Stimulated activated memory B cell treated with anti-CD40 and anti-IgM and Interleukin-4, amounts not matched to agents 10 μg/mL and 1 μg/mL and 100 μg/mL, for 72 hours (primary cell): Measurements from ENCODE around the gene HEPACAM.
A peak's percentile ranks its signal among the peaks of the same experiment; 100 is the strongest.
"Not testable (repeated sequence)": the region's sequence is repeated elsewhere in the genome, so short reads cannot be mapped to it uniquely, and the experiment has no call there.

Experiments
- ATAC-seq: fragments of 150-1000 bp; cut with Tn5 transposase; 2 replicates; pipeline ENCODE4 v1.10.0; 2021
- H3K27ac Mint-ChIP-seq: one replicate; pipeline ENCODE4 v1.8.0; 2022; ENCODE audit warnings: mild to moderate bottlenecking, mixed read lengths
- H3K27me3 Mint-ChIP-seq: one replicate; pipeline ENCODE4 v1.8.0; 2022; ENCODE audit warnings: mixed read lengths
- H3K36me3 Mint-ChIP-seq: one replicate; pipeline ENCODE4 v1.8.0; 2022; ENCODE audit warnings: mixed read lengths
- H3K4me1 Mint-ChIP-seq: one replicate; pipeline ENCODE4 v1.8.0; 2022; ENCODE audit warnings: mixed read lengths
- H3K4me3 Mint-ChIP-seq: one replicate; pipeline ENCODE4 v1.8.0; 2022; ENCODE audit warnings: mild to moderate bottlenecking, moderate library complexity, mixed read lengths
- H3K9me3 Mint-ChIP-seq: one replicate; pipeline ENCODE4 v1.8.0; 2022; ENCODE audit warnings: mixed read lengths

Gene HEPACAM

GRCh38 chr11:124935548-124936514, at the start of gene HEPACAM:
HEPACAM (minus strand) TSS chr11:124936047; CDS start chr11:124936006, 41 bp downstream.
- H3K27me3 Mint-ChIP-seq, result peaks cover 17% of the 10 kb centered on the region
- no peaks in the 10 kb centered on the region for H3K36me3 Mint-ChIP-seq
- ATAC-seq, result no peak
- no peak within 1 kb of the TSS for H3K27ac Mint-ChIP-seq
- peaks cover under 1% of the 10 kb centered on the region for H3K4me1 Mint-ChIP-seq
- no peaks in the 10 kb centered on the region for H3K9me3 Mint-ChIP-seq
- H3K4me3 Mint-ChIP-seq, result no peak within 1 kb of the TSS

GRCh38 chr11:124984512-124984854, 48.6 kb upstream of the HEPACAM start:
- H3K9me3 Mint-ChIP-seq, result peaks cover 26% of the 10 kb centered on the region
- no peak overlapping the region for H3K4me3 Mint-ChIP-seq
- no peak for ATAC-seq
- H3K27me3 Mint-ChIP-seq, result no peaks in the 10 kb centered on the region
- peaks cover 48% of the 10 kb centered on the region for H3K36me3 Mint-ChIP-seq
- no peak overlapping the region for H3K27ac Mint-ChIP-seq
- H3K4me1 Mint-ChIP-seq, result no peaks in the 10 kb centered on the region

- peaks cover 54% of the 10 kb centered on the region for H3K36me3 Mint-ChIP-seq
- no peaks in the 10 kb centered on the region for H3K27me3 Mint-ChIP-seq
- no peaks in the 10 kb centered on the region for H3K4me1 Mint-ChIP-seq
- H3K9me3 Mint-ChIP-seq, result peaks cover 28% of the 10 kb centered on the region
- no peak overlapping the region for H3K4me3 Mint-ChIP-seq
- H3K27ac Mint-ChIP-seq, result no peak overlapping the region
- no peak for ATAC-seq
Measured at GRCh38 chr11:124983674-124984511, 48.0 kb upstream of the HEPACAM start.

- Mint-ChIP-seq H3K4me1 (no peaks in the 10 kb centered on the region), H3K27me3 (no peaks in the 10 kb centered on the region), H3K27ac (no peak overlapping the region), H3K9me3 (peaks cover 37% of the 10 kb centered on the region), H3K36me3 (peaks cover 57% of the 10 kb centered on the region), H3K4me3 (no peak overlapping the region)
- ATAC-seq, result no peak
Measured at GRCh38 chr11:124982043-124982442, 46.2 kb upstream of the HEPACAM start.

- no peak overlapping the region for H3K27ac Mint-ChIP-seq
- H3K4me3 Mint-ChIP-seq, result no peak overlapping the region
- H3K4me1 Mint-ChIP-seq, result no peaks in the 10 kb centered on the region
- ATAC-seq, result no peak
- H3K36me3 Mint-ChIP-seq, result peaks cover 54% of the 10 kb centered on the region
- H3K9me3 Mint-ChIP-seq, result peaks cover 37% of the 10 kb centered on the region
- no peaks in the 10 kb centered on the region for H3K27me3 Mint-ChIP-seq
Measured at GRCh38 chr11:124978316-124978715, 42.5 kb upstream of the HEPACAM start.

GRCh38 chr11:124977006-124977405, 41.2 kb upstream of the HEPACAM start:
- H3K9me3 Mint-ChIP-seq, result peaks cover 31% of the 10 kb centered on the region
- no peaks in the 10 kb centered on the region for H3K27me3 Mint-ChIP-seq
- H3K27ac Mint-ChIP-seq, result no peak overlapping the region
- ATAC-seq, result no peak
- H3K36me3 Mint-ChIP-seq, result peaks cover 41% of the 10 kb centered on the region
- H3K4me1 Mint-ChIP-seq, result no peaks in the 10 kb centered on the region
- no peak overlapping the region for H3K4me3 Mint-ChIP-seq

- Mint-ChIP-seq H3K4me1 (no peaks in the 10 kb centered on the region), H3K36me3 (peaks cover 36% of the 10 kb centered on the region), H3K27ac (no peak overlapping the region), H3K9me3 (peaks cover 26% of the 10 kb centered on the region), H3K4me3 (no peak overlapping the region), H3K27me3 (no peaks in the 10 kb centered on the region)
- ATAC-seq, result no peak
Measured at GRCh38 chr11:124976531-124976930, 40.7 kb upstream of the HEPACAM start.

GRCh38 chr11:124971810-124972209, 36.0 kb upstream of the HEPACAM start:
- ATAC-seq, result no peak
- Mint-ChIP-seq H3K27ac (no peak overlapping the region), H3K4me3 (no peak overlapping the region), H3K36me3 (no peaks in the 10 kb centered on the region), H3K27me3 (no peaks in the 10 kb centered on the region), H3K4me1 (no peaks in the 10 kb centered on the region), H3K9me3 (no peaks in the 10 kb centered on the region)

GRCh38 chr11:124970925-124971324, 35.1 kb upstream of the HEPACAM start:
- Mint-ChIP-seq H3K4me1 (no peaks in the 10 kb centered on the region), H3K27ac (no peak overlapping the region), H3K27me3 (no peaks in the 10 kb centered on the region), H3K36me3 (no peaks in the 10 kb centered on the region), H3K9me3 (no peaks in the 10 kb centered on the region), H3K4me3 (no peak overlapping the region)
- no peak for ATAC-seq

- not testable (repeated sequence) for H3K4me1 Mint-ChIP-seq, H3K4me3 Mint-ChIP-seq, H3K27me3 Mint-ChIP-seq, H3K27ac Mint-ChIP-seq, H3K9me3 Mint-ChIP-seq, H3K36me3 Mint-ChIP-seq, ATAC-seq
Measured at GRCh38 chr11:124968197-124968596, 32.4 kb upstream of the HEPACAM start.

GRCh38 chr11:124961972-124962609, 26.2 kb upstream of the HEPACAM start:
- H3K9me3 Mint-ChIP-seq, result peaks cover 5% of the 10 kb centered on the region
- no peaks in the 10 kb centered on the region for H3K4me1 Mint-ChIP-seq
- H3K27me3 Mint-ChIP-seq, result no peaks in the 10 kb centered on the region
- ATAC-seq, result peak; percentile 82
- H3K27ac Mint-ChIP-seq, result no peak overlapping the region
- H3K4me3 Mint-ChIP-seq, result no peak overlapping the region
- H3K36me3 Mint-ChIP-seq, result peaks cover 5% of the 10 kb centered on the region

- Mint-ChIP-seq H3K27me3 (no peaks in the 10 kb centered on the region), H3K4me3 (no peak overlapping the region), H3K4me1 (no peaks in the 10 kb centered on the region), H3K9me3 (no peaks in the 10 kb centered on the region), H3K36me3 (no peaks in the 10 kb centered on the region), H3K27ac (no peak overlapping the region)
- ATAC-seq, result no peak
Measured at GRCh38 chr11:124955035-124955434, 19.2 kb upstream of the HEPACAM start.

- Mint-ChIP-seq H3K9me3 (no peaks in the 10 kb centered on the region), H3K27me3 (no peaks in the 10 kb centered on the region), H3K36me3 (no peaks in the 10 kb centered on the region), H3K4me3 (no peak overlapping the region), H3K4me1 (no peaks in the 10 kb centered on the region), H3K27ac (no peak overlapping the region)
- ATAC-seq, result no peak
Measured at GRCh38 chr11:124954590-124954955, 18.7 kb upstream of the HEPACAM start.

- Mint-ChIP-seq H3K4me3 (no peak within 1 kb of the TSS), H3K27ac (no peak within 1 kb of the TSS), H3K4me1 (no peaks in the 10 kb centered on the region), H3K9me3 (no peaks in the 10 kb centered on the region), H3K27me3 (no peaks in the 10 kb centered on the region), H3K36me3 (no peaks in the 10 kb centered on the region)
- ATAC-seq, result peak; percentile 100
Measured at GRCh38 chr11:124953753-124954589, 18.1 kb upstream of the HEPACAM start, which contains the start of gene CCDC15. CCDC15 (plus strand) TSS chr11:124954202; CDS start chr11:124954733, 531 bp downstream.
